Measurements from ENCODE around the gene PDGFB.

PDGFB gene

GRCh38 chr22:39240831-39241793 lies 3.7 kb downstream of the PDGFB start:
- no peak for DNase-seq (ENCODE audit: low read depth)

- no peak for DNase-seq (ENCODE audit: low read depth)
Measured at GRCh38 chr22:39239561-39240423, 5.0 kb downstream of the PDGFB start.

- no peak for DNase-seq (ENCODE audit: low read depth)
Measured at GRCh38 chr22:39238966-39239505, 5.7 kb downstream of the PDGFB start.

- DNase-seq (ENCODE audit: low read depth) = no peak
Measured at GRCh38 chr22:39238561-39238960, 6.2 kb downstream of the PDGFB start.

GRCh38 chr22:39238101-39238466 lies 6.7 kb downstream of the PDGFB start:
- DNase-seq (ENCODE audit: low read depth) = no peak

GRCh38 chr22:39237318-39238100 lies 7.3 kb downstream of the PDGFB start:
- DNase-seq (ENCODE audit: low read depth) = no peak

GRCh38 chr22:39236321-39237317 lies 8.2 kb downstream of the PDGFB start:
- no peak for DNase-seq (ENCODE audit: low read depth)

- DNase-seq (ENCODE audit: low read depth) = no peak
Measured at GRCh38 chr22:39234867-39235687, 9.7 kb downstream of the PDGFB start.

GRCh38 chr22:39234472-39234787 lies 10.4 kb downstream of the PDGFB start:
- no peak for DNase-seq (ENCODE audit: low read depth)

GRCh38 chr22:39233710-39234471 lies 10.9 kb downstream of the PDGFB start:
- no peak for DNase-seq (ENCODE audit: low read depth)

- no peak for DNase-seq (ENCODE audit: low read depth)
Measured at GRCh38 chr22:39232806-39233709, 11.7 kb downstream of the PDGFB start.

- DNase-seq (ENCODE audit: low read depth) = no peak
Measured at GRCh38 chr22:39232246-39232645, 12.5 kb downstream of the PDGFB start.

- no peak for DNase-seq (ENCODE audit: low read depth)
Measured at GRCh38 chr22:39231197-39231950, 13.4 kb downstream of the PDGFB start.

GRCh38 chr22:39230261-39231196 lies 14.3 kb downstream of the PDGFB start:
- no peak for DNase-seq (ENCODE audit: low read depth)

GRCh38 chr22:39229688-39230260 lies 15.0 kb downstream of the PDGFB start:
- DNase-seq (ENCODE audit: low read depth) = no peak

GRCh38 chr22:39229075-39229474 lies 15.7 kb downstream of the PDGFB start:
- no peak for DNase-seq (ENCODE audit: low read depth)

All from T follicular helper cell (primary cell).